ENCODE results near the gene NMRAL1.
A peak's percentile ranks its signal among the peaks of the same experiment; 100 is the strongest.

Gene NMRAL1

DNA sequence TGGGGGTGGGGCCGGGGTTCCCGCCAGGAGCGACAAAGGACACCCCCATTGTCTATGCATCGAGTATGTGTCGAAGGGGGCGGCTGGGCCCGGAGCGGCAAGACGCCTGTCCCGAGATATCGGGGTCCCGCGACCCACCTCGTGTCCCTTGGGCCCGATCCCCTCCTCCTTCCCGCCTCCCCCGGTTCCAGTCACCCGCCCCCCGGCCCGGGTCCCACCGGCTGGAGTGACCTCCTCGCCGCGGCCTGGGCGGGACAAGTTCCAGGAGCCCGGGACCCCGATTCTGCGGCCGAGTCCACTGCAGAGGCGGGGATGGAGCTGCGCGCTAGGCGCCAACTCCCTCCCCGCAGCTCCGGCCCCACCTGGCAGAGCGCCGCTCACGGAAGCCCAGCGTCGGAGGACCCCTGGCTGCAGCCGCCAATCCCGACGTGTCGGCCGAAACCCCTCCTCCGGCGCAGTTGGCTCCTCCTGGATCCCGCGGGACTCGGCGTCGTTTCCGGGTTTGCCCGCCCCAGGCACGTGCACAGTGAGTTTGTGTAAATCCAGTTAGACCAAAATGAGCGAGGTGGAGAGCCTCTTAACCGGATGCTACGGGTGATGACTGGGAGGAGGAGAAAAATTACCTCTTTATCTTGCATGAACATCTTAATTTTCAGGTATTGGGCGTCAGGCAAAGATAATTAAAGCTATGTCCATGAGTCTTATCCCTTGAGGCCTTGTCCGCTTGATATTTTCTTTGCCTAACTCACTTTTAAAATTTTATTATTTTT is at the start of gene NMRAL1:
Gene NMRAL1, minus strand, starts transcription at position 434 of the 770 bp plus-strand sequence. CDS start 493 bp downstream, outside the sequence.
- peak; percentile 69 for DNase-seq (ENCODE audit: low read depth)

DNA sequence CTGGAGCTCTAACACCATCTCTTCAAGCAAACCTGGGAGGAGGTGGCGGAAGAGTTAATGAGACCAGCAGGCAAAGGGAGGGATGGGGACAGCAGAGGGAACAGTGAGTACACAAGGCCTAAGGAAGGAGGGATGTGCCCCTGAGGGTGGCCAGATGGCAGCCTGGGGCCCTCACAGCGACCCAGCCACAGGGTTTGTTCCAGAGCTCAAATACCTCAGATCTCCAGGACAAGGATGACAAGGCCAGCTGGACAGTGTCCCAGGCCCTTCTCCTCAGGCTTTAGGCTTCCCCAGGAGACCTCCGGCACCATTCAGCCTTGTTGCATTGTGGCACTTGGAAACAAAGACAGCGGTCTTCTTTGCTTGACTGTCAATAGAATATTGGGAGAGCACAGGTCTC is 49.3 kb upstream of the NMRAL1 start:
- DNase-seq (ENCODE audit: low read depth) = no peak

DNA sequence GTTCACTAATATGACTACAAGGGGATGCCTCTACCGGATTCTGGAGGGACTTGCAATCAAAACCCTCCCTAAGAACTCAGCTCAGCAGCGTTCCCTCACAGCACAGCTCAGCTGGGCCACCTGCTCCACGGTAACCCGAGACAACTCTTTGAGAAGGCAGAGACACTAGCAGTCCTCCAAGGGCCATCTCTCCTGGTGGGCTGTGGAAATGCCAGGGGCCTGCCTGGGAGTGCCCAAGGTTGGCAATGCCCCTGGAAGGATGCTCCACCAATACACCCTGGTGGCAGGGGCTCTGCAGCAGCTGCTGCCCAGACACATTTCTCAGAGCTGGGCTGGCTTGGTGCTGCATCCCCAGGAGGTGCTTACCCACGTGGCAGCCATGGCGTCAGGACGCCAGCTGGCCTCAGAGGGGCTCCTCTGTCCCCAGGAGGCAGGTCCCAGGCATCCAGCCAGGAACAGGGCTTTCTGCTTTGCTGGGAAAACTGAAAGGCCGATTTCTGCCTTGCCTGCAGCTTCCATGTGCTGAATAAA is 47.7 kb upstream of the NMRAL1 start:
- DNase-seq (ENCODE audit: low read depth) = no peak

DNA sequence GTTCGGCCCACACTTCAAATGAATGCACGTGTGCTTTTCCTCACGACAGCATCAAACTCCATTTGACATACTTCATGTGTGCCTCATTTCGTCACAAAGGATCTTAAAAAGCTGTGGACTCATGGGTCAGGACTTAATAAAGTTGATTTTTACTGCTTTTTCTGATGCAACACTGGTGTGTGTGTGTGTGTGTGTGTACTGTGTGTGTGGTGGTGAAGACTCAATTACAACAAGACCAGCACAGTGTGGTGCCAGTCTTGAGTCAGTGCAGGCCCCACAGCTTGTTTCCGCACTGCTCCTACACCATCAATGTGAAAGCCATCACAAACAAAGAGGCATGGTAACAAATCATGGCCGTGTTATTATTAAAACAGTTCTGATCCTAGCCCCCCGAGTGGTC is 46.5 kb upstream of the NMRAL1 start:
- no peak for DNase-seq (ENCODE audit: low read depth)

DNA sequence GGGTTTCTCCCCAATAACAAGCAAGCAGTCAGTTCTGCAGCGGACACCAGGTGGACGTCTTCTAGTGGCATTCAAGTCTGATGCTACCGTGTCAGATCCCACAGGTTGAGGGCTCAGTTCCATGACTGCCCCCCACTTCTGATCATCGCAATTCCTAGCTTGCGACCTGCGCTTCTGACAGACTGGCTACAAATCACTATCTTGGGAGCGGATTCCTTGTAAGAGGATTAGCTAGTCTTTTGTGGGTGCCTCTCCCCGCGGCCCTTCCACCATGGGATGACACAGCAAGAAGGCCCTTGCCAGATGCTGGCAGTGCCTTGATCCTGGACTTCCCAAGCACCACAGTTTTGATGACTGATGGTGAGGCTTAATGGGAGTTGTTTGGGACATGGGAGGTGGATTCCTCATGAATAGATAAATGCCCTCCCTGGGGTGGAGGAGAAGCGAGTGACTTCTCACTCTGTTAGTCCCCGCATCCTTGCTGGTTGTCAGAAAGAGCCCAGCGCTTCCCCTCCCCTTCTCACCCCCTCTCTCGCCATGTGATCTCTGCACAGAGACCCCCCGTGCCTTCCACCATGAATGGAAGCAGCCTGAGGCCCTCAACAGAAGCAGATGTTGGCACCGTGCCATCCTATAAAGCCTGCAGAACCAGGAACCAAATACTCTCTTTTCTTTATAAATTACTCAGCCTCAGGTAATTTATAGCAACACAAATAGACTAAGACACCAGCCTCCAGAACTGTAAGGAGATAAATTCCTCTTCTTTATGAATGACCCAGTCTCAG is 45.0 kb upstream of the NMRAL1 start:
- DNase-seq (ENCODE audit: low read depth) = no peak

DNA sequence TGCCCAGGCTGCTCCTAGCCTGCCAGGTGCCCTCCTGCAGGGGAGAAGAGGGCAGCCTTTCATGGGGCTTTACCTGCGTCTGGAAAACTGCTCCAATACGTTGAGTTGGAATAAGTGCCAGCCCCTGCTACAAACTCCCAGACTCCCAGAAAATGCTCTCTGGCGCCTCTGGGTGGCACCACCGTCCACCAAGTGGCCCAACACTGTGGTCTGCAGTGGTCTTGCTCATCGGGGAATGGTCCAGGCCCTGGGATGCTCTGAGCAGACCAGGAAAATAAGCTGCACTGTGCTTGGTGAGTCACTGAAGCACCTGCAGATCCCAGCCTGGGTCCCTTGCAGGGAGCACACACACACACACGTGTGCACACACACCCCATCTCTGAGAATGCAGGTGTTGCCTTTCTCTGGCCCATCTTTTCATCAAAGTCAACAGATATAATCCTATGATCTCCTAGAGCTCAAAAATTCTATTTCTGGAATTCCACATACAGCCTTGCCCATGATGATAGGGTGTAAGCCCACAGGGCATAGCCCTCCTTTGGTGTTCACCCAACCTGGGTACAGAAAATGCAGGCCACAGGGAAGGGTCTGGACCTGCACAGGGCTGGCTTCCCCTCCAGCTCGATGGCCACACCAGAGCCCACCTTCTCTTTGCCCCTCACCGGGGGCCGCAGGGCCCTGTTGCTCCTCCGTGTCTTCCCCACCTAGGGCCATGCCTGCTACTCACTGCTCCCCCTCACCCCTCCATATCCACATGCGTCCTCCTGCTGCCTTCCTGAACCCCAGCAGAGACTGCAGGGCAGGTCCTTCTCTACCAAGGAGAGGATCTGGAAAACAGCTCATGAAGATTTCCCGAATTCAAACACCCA is 43.6 kb upstream of the NMRAL1 start:
- DNase-seq (ENCODE audit: low read depth) = no peak

DNA sequence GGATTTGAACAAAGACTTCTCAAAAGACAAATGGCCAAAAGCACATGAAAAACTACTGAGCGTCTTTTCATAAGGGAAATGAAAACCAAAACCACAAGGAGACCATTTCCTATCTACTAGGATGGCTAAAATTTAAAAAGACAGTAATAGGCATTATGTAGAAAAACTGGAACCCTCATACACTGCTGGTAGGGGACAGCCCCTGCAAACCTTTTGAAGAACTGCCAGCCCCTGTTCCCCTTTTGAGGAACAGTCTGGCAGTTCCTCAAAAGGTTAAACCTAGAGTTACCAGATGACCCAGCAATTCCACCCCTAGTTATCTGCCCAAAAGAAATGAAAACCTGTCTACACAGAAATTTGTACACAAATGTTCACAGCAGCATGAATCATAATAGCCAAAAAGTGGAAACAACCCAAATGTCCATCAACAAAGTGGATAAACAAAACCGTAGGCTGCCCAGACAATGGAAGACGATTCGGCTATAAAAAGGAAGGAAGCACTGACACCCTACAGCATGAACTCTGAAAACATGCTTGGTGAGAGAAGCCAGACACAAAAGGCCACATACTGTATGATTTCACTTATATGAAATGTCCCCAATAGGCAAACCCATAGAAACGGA is 41.3 kb upstream of the NMRAL1 start:
- DNase-seq (ENCODE audit: low read depth) = no peak

DNA sequence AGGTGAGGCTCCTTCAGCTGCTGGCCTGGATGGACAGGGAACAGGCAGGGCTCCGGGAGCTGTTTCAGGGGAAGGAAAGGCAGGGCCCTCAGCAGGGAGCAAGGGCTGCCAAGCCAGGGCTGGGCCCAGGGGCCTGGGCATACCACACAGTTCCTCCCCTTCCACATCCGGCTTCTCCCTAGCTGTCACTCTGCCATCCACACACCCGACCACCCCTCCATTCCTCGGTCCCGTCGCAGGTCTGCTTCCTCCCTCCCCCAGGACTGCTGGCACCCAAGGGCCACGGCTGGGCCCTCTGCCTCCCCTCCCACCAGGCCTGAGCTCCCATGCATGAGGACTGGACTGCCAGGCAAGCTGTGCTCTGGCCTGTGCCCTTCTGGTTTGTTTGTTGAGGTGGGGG is 40.2 kb upstream of the NMRAL1 start:
- no peak for DNase-seq (ENCODE audit: low read depth)

DNA sequence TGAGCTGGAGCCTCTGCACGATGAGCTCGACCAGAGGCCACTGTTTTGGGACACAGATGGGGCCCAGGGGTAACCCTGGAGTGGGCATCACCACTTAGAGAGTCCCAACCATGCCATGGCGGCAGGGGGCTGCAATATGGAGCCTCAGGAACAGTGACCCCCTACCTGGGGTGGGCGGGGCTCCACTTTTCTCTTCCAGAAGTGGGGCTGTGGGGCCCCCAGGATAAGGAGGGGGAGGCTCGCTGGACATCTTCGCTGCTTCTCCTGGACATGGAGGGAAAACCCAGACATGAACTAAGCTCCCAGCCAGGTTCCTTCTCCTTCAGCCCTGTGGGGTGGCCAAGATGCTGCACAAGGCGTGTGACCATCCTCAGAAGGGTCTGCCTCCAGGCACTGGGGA is 39.5 kb upstream of the NMRAL1 start:
- no peak for DNase-seq (ENCODE audit: low read depth)

DNA sequence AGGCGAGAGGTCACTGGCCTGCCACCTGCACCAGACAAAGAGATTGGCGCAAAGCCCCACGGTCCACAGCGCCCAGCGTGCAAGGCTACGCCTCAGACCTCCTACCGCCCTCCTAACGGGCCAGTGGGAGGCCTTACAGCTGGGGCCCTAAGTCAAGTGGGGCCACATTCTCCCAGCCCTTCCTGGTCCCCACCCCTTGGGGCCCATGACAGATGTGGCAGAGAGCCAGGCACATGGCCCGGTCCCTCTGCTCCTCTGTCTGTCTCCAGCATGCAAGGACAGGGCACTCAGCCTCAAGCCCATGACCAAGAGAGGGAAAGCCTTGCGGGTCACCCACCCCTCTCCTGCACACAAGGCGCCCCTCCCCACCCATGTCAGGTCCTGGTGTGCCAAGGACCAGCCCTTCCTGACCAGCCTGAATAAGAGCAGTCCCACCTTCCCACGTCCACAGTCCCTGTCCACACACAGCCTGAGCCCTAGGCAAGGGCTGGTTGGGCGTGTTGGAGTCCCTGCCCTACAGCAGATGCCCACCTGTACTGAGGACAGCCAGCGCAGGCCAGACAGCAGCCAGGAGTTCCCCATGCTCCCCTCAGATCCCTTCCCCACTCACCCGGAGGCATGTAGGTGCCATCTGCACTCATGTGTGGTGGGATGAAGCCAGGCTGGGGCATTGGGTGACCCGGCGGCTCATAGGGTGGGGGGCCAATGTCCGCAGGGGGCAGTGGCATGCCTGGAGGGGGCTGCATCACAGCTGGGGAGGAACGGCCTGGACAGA is 38.8 kb upstream of the NMRAL1 start:
- no peak for DNase-seq (ENCODE audit: low read depth)

DNA sequence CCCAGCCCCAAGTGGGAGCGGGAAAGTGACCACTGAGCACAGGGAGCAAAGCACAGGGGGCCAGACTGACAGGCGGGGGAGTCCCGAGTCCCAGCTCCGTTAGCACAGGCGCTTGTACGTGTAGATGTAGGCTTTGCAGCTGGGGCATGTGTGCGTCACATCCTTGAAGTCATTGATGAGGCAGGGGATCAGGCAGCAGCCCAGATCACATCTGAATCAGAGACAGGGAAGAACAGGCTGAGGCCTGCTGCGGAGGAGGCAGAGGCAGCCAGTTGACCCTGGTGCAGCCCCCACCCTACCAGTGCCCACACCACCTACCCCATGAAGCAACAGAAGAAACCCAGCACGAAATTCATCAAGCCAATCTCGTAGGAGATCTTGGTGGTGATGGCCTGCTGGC is 38.0 kb upstream of the NMRAL1 start:
- DNase-seq (ENCODE audit: low read depth) = no peak

DNA sequence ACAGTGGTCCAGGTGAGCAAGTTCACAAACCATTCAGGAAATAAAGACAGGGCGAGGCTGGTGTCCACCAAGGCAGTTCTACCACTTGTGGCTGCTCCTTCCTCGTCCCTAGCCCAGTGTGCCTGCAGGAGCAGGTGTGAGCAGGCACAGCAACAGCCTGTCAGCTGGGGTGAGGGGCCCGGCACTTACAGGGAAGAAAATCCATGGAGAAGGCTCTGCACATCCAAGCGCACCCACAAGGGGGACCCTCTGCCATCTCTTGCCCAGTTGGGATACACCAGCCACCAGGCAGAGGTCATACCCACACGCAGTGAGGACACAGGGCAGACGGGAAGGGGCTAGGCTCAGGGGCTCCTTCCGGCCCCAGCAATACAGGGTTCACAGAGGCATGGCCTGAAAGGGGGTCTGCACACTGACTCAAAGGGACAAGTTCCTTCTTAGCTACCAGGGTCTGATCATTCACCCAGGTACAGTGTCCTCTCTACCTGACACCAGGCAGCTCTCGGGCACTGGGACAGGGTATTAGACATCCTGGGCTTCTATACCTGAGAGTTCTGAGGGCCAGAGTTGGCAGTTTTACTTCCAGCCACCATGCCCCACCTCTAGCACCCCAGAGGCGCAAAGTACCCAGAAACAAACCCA is 37.1 kb upstream of the NMRAL1 start:
- DNase-seq (ENCODE audit: low read depth) = no peak

DNA sequence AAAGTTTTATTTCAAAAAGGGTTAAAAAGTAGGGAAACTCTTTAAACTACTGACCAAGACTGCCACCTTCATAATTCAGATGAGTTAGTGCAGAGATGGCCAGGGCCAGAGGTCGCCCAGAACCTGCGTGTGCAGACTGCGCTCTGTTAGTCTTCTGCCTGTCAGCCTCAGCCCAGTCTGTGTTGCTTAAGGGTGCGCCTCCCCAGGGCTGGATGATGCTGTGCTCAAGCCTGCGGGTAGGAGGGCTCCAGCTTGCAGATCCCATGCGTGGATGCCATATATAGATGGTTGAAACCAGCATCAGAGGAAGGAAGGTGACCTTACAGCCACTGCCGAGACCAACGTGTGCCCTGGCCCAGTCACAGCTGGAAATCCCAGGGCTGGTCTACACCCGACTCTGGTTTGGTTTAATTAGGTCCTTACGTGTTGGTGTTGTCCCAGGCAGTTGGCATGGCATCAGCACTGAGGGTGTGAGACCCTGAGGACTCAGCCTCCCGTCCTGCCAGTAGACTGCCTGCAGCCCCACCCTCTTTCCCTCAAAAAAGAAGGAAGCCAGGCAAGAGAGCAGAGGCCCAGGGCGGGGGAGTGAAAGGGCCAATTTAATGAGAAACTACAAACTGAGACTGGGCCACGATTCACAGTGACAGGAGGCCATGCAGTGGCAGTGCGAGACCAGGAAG is 36.5 kb upstream of the NMRAL1 start:
- no peak for DNase-seq (ENCODE audit: low read depth)

DNA sequence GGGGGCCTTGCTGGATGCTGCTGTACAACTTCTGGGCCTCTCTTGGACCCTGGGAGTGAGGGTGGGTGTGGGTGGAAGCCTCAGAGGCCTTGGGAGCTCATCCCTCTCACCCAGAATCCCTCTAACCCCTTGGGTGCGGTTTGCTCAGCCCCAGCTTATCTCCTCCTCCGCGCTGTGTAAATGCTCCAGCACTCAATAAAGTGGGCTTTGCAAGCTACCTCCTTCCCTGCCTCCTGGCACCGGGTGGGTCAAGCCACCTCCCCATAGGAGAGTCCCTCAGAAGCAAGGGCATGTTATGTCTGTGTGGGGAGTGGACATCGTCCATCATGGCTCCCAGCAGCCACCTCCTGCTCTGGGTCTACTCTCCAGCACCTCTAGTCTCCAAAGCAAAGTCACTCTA is 35.7 kb upstream of the NMRAL1 start:
- DNase-seq (ENCODE audit: low read depth) = no peak

DNA sequence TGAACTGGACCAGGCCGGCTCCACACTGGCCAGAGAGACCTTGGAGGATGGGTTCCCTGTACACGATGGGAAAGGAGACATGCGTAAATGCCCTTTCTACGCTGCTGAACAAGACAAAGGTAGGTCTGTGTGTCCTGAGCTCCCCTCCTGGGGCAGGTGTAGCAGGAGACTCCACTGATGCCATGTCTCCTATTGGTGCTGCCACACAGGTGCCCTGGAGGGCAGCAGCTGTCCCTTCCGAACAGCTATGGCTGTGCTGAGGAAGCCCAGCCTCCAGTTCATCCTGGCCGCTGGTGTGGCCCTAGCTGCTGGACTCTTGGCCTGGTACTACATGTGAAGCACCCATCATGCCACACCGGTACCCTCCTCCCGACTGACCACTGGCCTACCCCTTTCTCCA is 35.0 kb upstream of the NMRAL1 start:
- DNase-seq (ENCODE audit: low read depth) = no peak

DNA sequence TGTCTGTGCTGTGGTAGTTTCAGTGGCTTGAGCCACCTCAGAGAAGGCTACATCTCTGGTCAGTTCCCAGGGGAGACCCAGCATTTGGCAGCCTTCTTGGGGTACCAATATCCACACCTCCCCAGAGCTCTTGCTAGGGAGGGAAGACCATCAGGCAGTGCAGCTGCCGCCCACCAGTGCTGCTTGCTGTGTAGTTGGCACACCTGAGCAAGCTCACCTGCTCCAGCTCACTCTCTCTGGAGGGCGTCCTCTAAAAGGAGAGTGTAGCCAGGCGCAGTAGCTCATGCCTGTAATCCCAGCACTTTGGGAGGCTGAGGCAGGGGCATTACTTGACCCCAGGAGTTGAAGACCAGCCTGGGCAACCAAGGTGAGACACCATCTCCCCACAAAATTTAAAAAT is 34.4 kb upstream of the NMRAL1 start:
- no peak for DNase-seq (ENCODE audit: low read depth)

DNA sequence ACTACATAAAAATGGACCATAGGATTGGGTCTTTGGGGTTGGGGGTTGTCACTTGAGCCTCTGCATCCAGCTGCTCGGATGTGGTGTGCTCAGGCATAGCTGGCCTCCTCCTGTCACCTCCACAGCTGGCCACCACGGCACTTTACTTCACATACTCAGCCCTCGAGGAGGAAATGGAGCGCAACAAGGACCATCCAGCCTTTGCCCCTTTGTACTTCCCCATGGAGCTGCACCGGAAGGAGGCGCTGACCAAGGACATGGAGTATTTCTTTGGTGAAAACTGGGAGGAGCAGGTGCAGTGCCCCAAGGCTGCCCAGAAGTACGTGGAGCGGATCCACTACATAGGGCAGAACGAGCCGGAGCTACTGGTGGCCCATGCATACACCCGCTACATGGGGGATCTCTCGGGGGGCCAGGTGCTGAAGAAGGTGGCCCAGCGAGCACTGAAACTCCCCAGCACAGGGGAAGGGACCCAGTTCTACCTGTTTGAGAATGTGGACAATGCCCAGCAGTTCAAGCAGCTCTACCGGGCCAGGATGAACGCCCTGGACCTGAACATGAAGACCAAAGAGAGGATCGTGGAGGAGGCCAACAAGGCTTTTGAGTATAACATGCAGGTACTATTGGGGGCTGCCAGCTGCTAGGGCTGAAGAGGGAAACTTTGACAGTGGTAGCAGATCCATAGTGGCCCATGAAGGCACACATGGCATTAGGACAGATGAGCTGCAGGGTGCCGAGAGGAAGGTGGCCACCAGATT is 33.3 kb upstream of the NMRAL1 start:
- no peak for DNase-seq (ENCODE audit: low read depth)

DNA sequence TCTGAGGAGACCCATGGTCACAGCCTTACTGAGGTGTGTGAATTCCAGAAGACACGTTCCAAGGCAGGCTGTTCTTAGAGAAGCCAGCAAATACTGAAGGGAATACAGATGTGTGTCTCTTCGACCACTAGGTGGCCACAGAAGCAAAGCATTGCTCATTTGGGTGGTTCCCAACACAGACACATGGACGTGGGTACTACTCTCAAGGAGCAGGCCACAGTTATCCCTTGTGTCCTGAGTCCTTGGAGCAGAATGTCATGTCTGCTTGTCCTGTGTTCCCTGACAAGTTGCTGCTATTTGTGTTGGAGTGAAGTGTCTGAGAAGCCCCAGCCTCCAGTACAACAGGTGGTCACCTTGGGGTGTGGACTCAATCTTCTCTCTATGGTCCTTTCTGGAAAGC is 32.0 kb upstream of the NMRAL1 start:
- peak; percentile 32 for DNase-seq (ENCODE audit: low read depth)

Measured in stimulated activated CD8-positive, alpha-beta memory T cell treated with anti-CD3 and anti-CD28 coated beads, Interleukin-7, amount 100 ng/mL, for 24 hours (primary cell).